CD14-positive monocyte (primary cell): ENCODE data around the gene BSDC1. TPM values are rescaled to one million over a fixed set of nuclear protein-coding genes. Genes with fewer than 3 reads are reported as not detected.
A peak's percentile ranks its signal among the peaks of the same experiment; 100 is the strongest.

ENCODE experiments used
- DNase-seq, 3 donors: peaks; one replicate each; pipeline ENCODE4 v3.0.0-alpha.2; 2011 to 2022
- H2AFZ ChIP-seq: 2 replicates; pipeline ENCODE4 v1.6.0; 2012; ENCODE audit warnings: mild to moderate bottlenecking, low read depth, low read length, inconsistent platforms; ENCODE audit not compliant: insufficient read depth, poor library complexity, severe bottlenecking
- H3K27ac ChIP-seq, 2 donors: 1 replicate in 1 of 2; 2 replicates in 1 of 2; pipeline ENCODE4 v1.5.1; 2012 to 2013; ENCODE audit warnings: low read length in 2 of 2, control low read depth in 1 of 2, inconsistent platforms in 1 of 2, low read depth in 1 of 2, mild to moderate bottlenecking in 1 of 2
- H3K27me3 ChIP-seq, 2 donors: one replicate each; pipeline versions ENCODE4 v1.6.0 to v1.6.1; 2011 to 2013; ENCODE audit warnings: low read length in 2 of 2; ENCODE audit not compliant: control insufficient read depth in 2 of 2, insufficient read depth in 2 of 2
- H3K36me3 ChIP-seq, 2 donors: replicated peaks in 1 of 2; 1 replicate in 1 of 2; 2 replicates in 1 of 2; pipeline versions ENCODE4 v1.5.1 to v1.6.1; 2012 to 2013; ENCODE audit warnings: low read length in 2 of 2, control low read depth in 1 of 2, inconsistent platforms in 1 of 2, mild to moderate bottlenecking in 1 of 2; ENCODE audit not compliant: insufficient read depth in 2 of 2, control insufficient read depth in 1 of 2
- H3K4me1 ChIP-seq, 2 donors: 1 replicate in 1 of 2; 2 replicates in 1 of 2; pipeline versions ENCODE4 v1.5.1 to v1.6.1; 2012 to 2013; ENCODE audit warnings: low read length in 2 of 2, control low read depth in 1 of 2, inconsistent platforms in 1 of 2, mild to moderate bottlenecking in 1 of 2, moderate library complexity in 1 of 2; ENCODE audit not compliant: insufficient read depth in 2 of 2, control insufficient read depth in 1 of 2
- H3K4me2 ChIP-seq: replicated peaks from 2 replicates; pipeline ENCODE3; 2012; ENCODE audit warnings: low read length, moderate library complexity, mild to moderate bottlenecking; ENCODE audit not compliant: poor library complexity, severe bottlenecking; ENCODE audit errors: extremely low read depth
- H3K4me3 ChIP-seq, 3 experiments: fragments of 200-600 bp in 1 of 3; sonication (generic) in 1 of 3; replicated peaks in 1 of 3; 1 replicate in 2 of 3; 2 replicates in 1 of 3; pipeline ENCODE4 v1.5.1; 2011 to 2013; ENCODE audit warnings: low read length in 3 of 3, mild to moderate bottlenecking in 3 of 3, control low read depth in 2 of 3, low read depth in 2 of 3, inconsistent platforms in 1 of 3, moderate library complexity in 1 of 3
- H3K79me2 ChIP-seq: 2 replicates; pipeline ENCODE4 v1.6.0; 2012; ENCODE audit warnings: mild to moderate bottlenecking, control low read depth, inconsistent platforms, low read length, moderate library complexity; ENCODE audit not compliant: insufficient read depth
- H3K9ac ChIP-seq: 2 replicates; pipeline ENCODE4 v1.6.0; 2017; ENCODE audit warnings: low read length, mild to moderate bottlenecking; ENCODE audit not compliant: insufficient read depth, poor library complexity, severe bottlenecking
- H3K9me3 ChIP-seq, 2 donors: replicated peaks in 1 of 2; 1 replicate in 1 of 2; 2 replicates in 1 of 2; pipeline versions ENCODE4 v1.5.1 to v1.6.1; 2012 to 2013; ENCODE audit warnings: low read length in 2 of 2, control low read depth in 1 of 2; ENCODE audit not compliant: control insufficient read depth in 1 of 2, insufficient read depth in 1 of 2
- H4K20me1 ChIP-seq: 2 replicates; pipeline ENCODE4 v1.6.0; 2012; ENCODE audit warnings: mild to moderate bottlenecking, low read length, control low read depth, moderate library complexity; ENCODE audit not compliant: insufficient read depth
- H3K27ac Mint-ChIP-seq, 7 donors: one replicate each; pipeline ENCODE4 v1.8.0; 2020; ENCODE audit warnings: mild to moderate bottlenecking in 7 of 7, mixed read lengths in 7 of 7, moderate library complexity in 6 of 7, inconsistent platforms in 2 of 7
- H3K27me3 Mint-ChIP-seq, 3 donors: one replicate each; pipeline ENCODE4 v1.8.0; 2021 to 2022; ENCODE audit warnings: low read depth in 3 of 3, mild to moderate bottlenecking in 3 of 3, mixed read lengths in 3 of 3, moderate library complexity in 3 of 3, inconsistent platforms in 1 of 3
- H3K36me3 Mint-ChIP-seq, 2 donors: one replicate each; pipeline ENCODE4 v1.8.0; 2020; ENCODE audit warnings: mixed read lengths in 2 of 2, inconsistent platforms in 1 of 2, mild to moderate bottlenecking in 1 of 2
- H3K4me1 Mint-ChIP-seq: one replicate; pipeline ENCODE4 v1.8.0; 2020; ENCODE audit warnings: mild to moderate bottlenecking, mixed read lengths
- H3K4me3 Mint-ChIP-seq, 2 donors: one replicate each; pipeline ENCODE4 v1.8.0; 2020; ENCODE audit warnings: mild to moderate bottlenecking in 2 of 2, mixed read lengths in 2 of 2, moderate library complexity in 1 of 2
- H3K9me3 Mint-ChIP-seq, 7 donors: one replicate each; pipeline ENCODE4 v1.8.0; 2020 to 2022; ENCODE audit warnings: mixed read lengths in 7 of 7, mild to moderate bottlenecking in 6 of 7, moderate library complexity in 6 of 7, inconsistent platforms in 2 of 7
- WGBS: methylation state at CpG from one replicate; pipeline ENCODE4 v1.1.5; 2013; ENCODE audit warnings: missing lambda C conversion rate; ENCODE audit not compliant: insufficient coverage; 5-methylcytosine and 5-hydroxymethylcytosine counted together
- intact Hi-C, 2 donors: fragments of 100-400 bp; cut with micrococcal nuclease; formaldehyde crosslinking; loops; one replicate each; pipeline versions ENCODE4 v1.15.0 to v1.15.1; 2023
- polyA plus RNA-seq, 3 donors: library from polyadenylated mRNA; depleted of rRNA in 1 of 3; unstranded in 2 of 3; stranded (reverse) in 1 of 3; fragments of 300-500 nt in 2 of 3; fragments of >200 nt in 1 of 3; fragmentation: Illumina TruSeq in 2 of 3; gene quantifications; 1 replicate in 2 of 3; 2 replicates in 1 of 3; pipeline ENCODE4 v1.2.3, GENCODE V29; 2012 to 2021
- TF ChIP-seq, protein P1 (sequence below): fragments of 200-600 bp; IDR thresholded peaks from one replicate; pipeline ENCODE4 v1.8.0; 2022; ENCODE audit warnings: antibody characterized with exemption, mild to moderate bottlenecking

Gene BSDC1
- polyA plus RNA-seq, 3 donors, result 19.0 to 42.4 (median 23.7) TPM

DNA sequence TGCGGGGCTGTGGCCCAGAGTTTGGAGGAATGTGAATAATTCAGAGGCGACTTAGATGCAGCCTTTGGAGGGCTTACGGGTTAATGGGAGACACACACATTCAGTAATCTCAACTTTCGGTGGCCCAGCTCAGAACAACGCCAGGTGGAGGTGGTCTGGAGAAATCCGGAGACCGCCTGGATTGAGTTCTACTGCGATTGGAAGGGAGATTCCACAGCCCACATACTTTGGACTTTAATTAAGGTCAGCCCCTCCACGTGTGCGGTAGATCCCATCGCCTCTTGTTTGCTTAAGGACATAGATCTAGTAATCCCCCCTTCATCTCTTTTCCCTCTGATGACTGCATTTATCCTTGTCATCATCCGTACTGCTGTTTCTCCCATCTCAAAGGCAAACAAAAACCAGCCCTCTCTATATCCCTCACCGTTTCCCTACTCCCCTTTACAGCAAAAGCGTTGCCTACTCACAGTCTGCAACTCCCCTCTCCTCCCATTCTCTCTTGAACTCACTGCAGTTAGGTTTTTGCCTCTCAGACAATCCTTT is 720 bp upstream of the BSDC1 start:
- Mint-ChIP-seq H3K4me1 (peaks cover 21% of the 10 kb centered on the region), H3K27me3 (peaks cover 0 to 2% (median 1%) of the 10 kb centered on the region in 3 donors), H3K4me3 (peak overlapping the region; percentile 98 to 100), H3K9me3 (peaks cover 0 to 4% (median 0%) of the 10 kb centered on the region in 7 donors), H3K27ac (peak overlapping the region; percentile 99 to 100 (median 99)), H3K36me3 (peaks cover 2 to 3% of the 10 kb centered on the region in 2 donors)
- H3K79me2 ChIP-seq, result peaks cover 42% of the 10 kb centered on the region
- H3K27me3 ChIP-seq, result no peaks in the 10 kb centered on the region
- peak overlapping the region; percentile 87 for H2AFZ ChIP-seq
- H3K4me2 ChIP-seq, result peak overlapping the region; percentile 78
- no peak for DNase-seq
- H3K4me3 ChIP-seq, result peak overlapping the region; percentile 84 to 94 (median 91)
- H3K9me3 ChIP-seq, result no peaks in the 10 kb centered on the region
- intact Hi-C loops, result loop anchor here in 1 of 2 donors (1.0 to 10.0 kb wide), 7 partner anchors 43 to 1680 kb away; partner anchors contain the start of genes EIF3I, HDAC1, MARCKSL1 and S100PBP
- peak overlapping the region; percentile 67 to 90 for H3K27ac ChIP-seq
- H3K9ac ChIP-seq, result peak overlapping the region; percentile 75
- peaks cover 9% of the 10 kb centered on the region for H4K20me1 ChIP-seq
- 2% methylated on average over 7 of the region's 14 CpGs for WGBS
- peaks cover 24 to 32% of the 10 kb centered on the region in 2 donors for H3K4me1 ChIP-seq
- H3K36me3 ChIP-seq, result peaks cover 14 to 20% of the 10 kb centered on the region in 2 donors
- TF ChIP-seq, protein P1, sequence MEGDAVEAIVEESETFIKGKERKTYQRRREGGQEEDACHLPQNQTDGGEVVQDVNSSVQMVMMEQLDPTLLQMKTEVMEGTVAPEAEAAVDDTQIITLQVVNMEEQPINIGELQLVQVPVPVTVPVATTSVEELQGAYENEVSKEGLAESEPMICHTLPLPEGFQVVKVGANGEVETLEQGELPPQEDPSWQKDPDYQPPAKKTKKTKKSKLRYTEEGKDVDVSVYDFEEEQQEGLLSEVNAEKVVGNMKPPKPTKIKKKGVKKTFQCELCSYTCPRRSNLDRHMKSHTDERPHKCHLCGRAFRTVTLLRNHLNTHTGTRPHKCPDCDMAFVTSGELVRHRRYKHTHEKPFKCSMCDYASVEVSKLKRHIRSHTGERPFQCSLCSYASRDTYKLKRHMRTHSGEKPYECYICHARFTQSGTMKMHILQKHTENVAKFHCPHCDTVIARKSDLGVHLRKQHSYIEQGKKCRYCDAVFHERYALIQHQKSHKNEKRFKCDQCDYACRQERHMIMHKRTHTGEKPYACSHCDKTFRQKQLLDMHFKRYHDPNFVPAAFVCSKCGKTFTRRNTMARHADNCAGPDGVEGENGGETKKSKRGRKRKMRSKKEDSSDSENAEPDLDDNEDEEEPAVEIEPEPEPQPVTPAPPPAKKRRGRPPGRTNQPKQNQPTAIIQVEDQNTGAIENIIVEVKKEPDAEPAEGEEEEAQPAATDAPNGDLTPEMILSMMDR, result no peak

- Histone ChIP-seq H4K20me1 (peaks cover 16% of the 10 kb centered on the region), H3K9me3 (no peaks in the 10 kb centered on the region), H3K79me2 (peaks cover 45% of the 10 kb centered on the region), H2AFZ (peak overlapping the region; percentile 89), H3K27me3 (no peaks in the 10 kb centered on the region), H3K4me2 (peak overlapping the region; percentile 78), H3K36me3 (peaks cover 18 to 30% of the 10 kb centered on the region in 2 donors), H3K4me3 (peak overlapping the region; percentile 59 to 94 (median 91)), H3K9ac (peak overlapping the region; percentile 81), H3K27ac (peak overlapping the region; percentile 67 to 90), H3K4me1 (peaks cover 24 to 32% of the 10 kb centered on the region in 2 donors)
- DNase-seq, result no peak
- peaks cover 2 to 3% of the 10 kb centered on the region in 2 donors for H3K36me3 Mint-ChIP-seq
- WGBS, result 3% methylated on average over 15 of the region's 15 CpGs
- intact Hi-C loops, result loop anchor here in 1 of 2 donors (1.0 to 10.0 kb wide), 7 partner anchors 41 to 1679 kb away; partner anchors contain the start of genes EIF3I, HDAC1, MARCKSL1 and S100PBP
- peaks cover 0 to 4% (median 0%) of the 10 kb centered on the region in 7 donors for H3K9me3 Mint-ChIP-seq
- H3K27me3 Mint-ChIP-seq, result peaks cover 0 to 2% (median 0%) of the 10 kb centered on the region in 3 donors
- H3K27ac Mint-ChIP-seq, result peak overlapping the region; percentile 99 to 100 (median 99)
- peak overlapping the region; percentile 98 to 100 for H3K4me3 Mint-ChIP-seq
- TF ChIP-seq, protein P1, result no peak
- H3K4me1 Mint-ChIP-seq, result peaks cover 21% of the 10 kb centered on the region
Measured at GRCh38 chr1:32393832-32394140, 455 bp downstream of the BSDC1 start.
